Measurements from ENCODE around the gene ARMH3.

DNA sequence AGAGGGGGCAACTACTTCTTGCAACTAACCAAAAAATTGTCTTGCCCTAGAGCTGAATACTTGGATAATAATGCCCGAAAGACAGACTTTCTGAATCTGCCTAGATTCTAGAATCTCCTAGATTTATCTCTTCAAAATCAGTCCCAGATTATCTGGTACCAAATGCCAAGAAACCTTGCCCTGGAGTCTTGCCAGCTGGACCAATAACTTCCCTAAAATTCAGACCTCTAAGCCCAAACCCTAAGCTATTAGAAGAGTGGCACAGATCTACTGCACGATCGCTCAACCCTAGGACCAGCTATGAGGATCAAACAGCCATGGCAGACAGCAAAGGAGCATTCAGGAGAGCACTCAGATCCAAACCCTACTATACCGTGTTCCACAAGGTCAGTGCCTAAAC is 45.0 kb downstream of the ARMH3 start:
- no peak for TF ChIP-seq POLR2A (IDR thresholded peaks at IDR 0.05; ENCODE audit: low read depth)
- TF ChIP-seq CTCF (IDR thresholded peaks at IDR 0.05), result no peak

All from esophagus muscularis mucosa (tissue), 3 donors.